Mucosa of rectum (tissue), 2 donors: Measurements from ENCODE around the gene TBC1D1.

Source experiments
- H3K27ac ChIP-seq, 2 donors: one replicate each; pipeline ENCODE4 v1.7.0; 2013; ENCODE audit warnings: inconsistent platforms in 2 of 2, low read depth in 2 of 2, low read length in 2 of 2
- H3K27me3 ChIP-seq, 2 donors: one replicate each; pipeline ENCODE4 v1.7.0; 2013; ENCODE audit warnings: low read length in 2 of 2; ENCODE audit not compliant: control insufficient read depth in 2 of 2, insufficient read depth in 2 of 2
- H3K36me3 ChIP-seq, 2 donors: one replicate each; pipeline ENCODE4 v1.7.0; 2013; ENCODE audit warnings: low read length in 2 of 2; ENCODE audit not compliant: control insufficient read depth in 2 of 2, insufficient read depth in 2 of 2
- H3K4me1 ChIP-seq, 2 donors: one replicate each; pipeline ENCODE4 v1.7.0; 2013; ENCODE audit warnings: low read length in 2 of 2, mild to moderate bottlenecking in 1 of 2; ENCODE audit not compliant: control insufficient read depth in 2 of 2, insufficient read depth in 2 of 2
- H3K4me3 ChIP-seq, 2 donors: one replicate each; pipeline ENCODE4 v1.7.0; 2013; ENCODE audit warnings: low read length in 2 of 2
- H3K9ac ChIP-seq, 2 donors: one replicate each; pipeline ENCODE4 v1.7.0; 2013; ENCODE audit warnings: low read length in 2 of 2, low read depth in 1 of 2, mild to moderate bottlenecking in 1 of 2
- H3K9me3 ChIP-seq, 2 donors: one replicate each; pipeline ENCODE4 v1.7.0; 2013; ENCODE audit warnings: low read length in 2 of 2; ENCODE audit not compliant: control insufficient read depth in 2 of 2
- donor health status: healthy.
- donor health status: Normal muscosa, but diverticular disease.

Gene TBC1D1

GRCh38 chr4:38071801-38072431, 181.0 kb downstream of the TBC1D1 start:
- Histone ChIP-seq H3K27ac (peak overlapping the region in 1 of 2 donors; percentile 10), H3K9ac (peak overlapping the region in 1 of 2 donors; percentile 20), H3K36me3 (peaks cover 6 to 8% of the 10 kb centered on the region in 2 donors), H3K4me1 (peaks cover 5 to 28% of the 10 kb centered on the region in 2 donors), H3K9me3 (no peaks in the 10 kb centered on the region), H3K27me3 (no peaks in the 10 kb centered on the region), H3K4me3 (no peak overlapping the region)

- no peaks in the 10 kb centered on the region for H3K9me3 ChIP-seq
- peaks cover 5 to 28% of the 10 kb centered on the region in 2 donors for H3K4me1 ChIP-seq
- H3K36me3 ChIP-seq: peaks cover 5 to 8% of the 10 kb centered on the region in 2 donors
- no peaks in the 10 kb centered on the region for H3K27me3 ChIP-seq
- H3K9ac ChIP-seq: no peak overlapping the region
- H3K27ac ChIP-seq: no peak overlapping the region
- no peak overlapping the region for H3K4me3 ChIP-seq
Observed at GRCh38 chr4:38072578-38072977, 181.7 kb downstream of the TBC1D1 start.

- peaks cover 14 to 40% of the 10 kb centered on the region in 2 donors for H3K4me1 ChIP-seq
- no peaks in the 10 kb centered on the region for H3K9me3 ChIP-seq
- no peak overlapping the region for H3K4me3 ChIP-seq
- no peak overlapping the region for H3K9ac ChIP-seq
- H3K27me3 ChIP-seq: no peaks in the 10 kb centered on the region
- H3K36me3 ChIP-seq: no peaks in the 10 kb centered on the region
- no peak overlapping the region for H3K27ac ChIP-seq
Observed at GRCh38 chr4:38073596-38074234, 182.8 kb downstream of the TBC1D1 start.

- Histone ChIP-seq H3K27me3 (no peaks in the 10 kb centered on the region), H3K36me3 (no peaks in the 10 kb centered on the region), H3K9me3 (no peaks in the 10 kb centered on the region), H3K4me3 (no peak overlapping the region), H3K27ac (peak overlapping the region; percentile 56 to 82), H3K4me1 (peaks cover 17 to 47% of the 10 kb centered on the region in 2 donors), H3K9ac (no peak overlapping the region)
Observed at GRCh38 chr4:38075370-38076152, 184.7 kb downstream of the TBC1D1 start.

GRCh38 chr4:38076153-38076669, 185.3 kb downstream of the TBC1D1 start:
- no peak overlapping the region for H3K4me3 ChIP-seq
- no peaks in the 10 kb centered on the region for H3K9me3 ChIP-seq
- H3K4me1 ChIP-seq: peaks cover 17 to 47% of the 10 kb centered on the region in 2 donors
- H3K27me3 ChIP-seq: no peaks in the 10 kb centered on the region
- H3K27ac ChIP-seq: peak overlapping the region; percentile 56 to 82
- no peak overlapping the region for H3K9ac ChIP-seq
- H3K36me3 ChIP-seq: no peaks in the 10 kb centered on the region

- Histone ChIP-seq H3K36me3 (no peaks in the 10 kb centered on the region), H3K27me3 (no peaks in the 10 kb centered on the region), H3K9ac (peak overlapping the region; percentile 47 to 58), H3K4me3 (peak overlapping the region in 1 of 2 donors; percentile 14), H3K27ac (peak overlapping the region; percentile 89 to 94), H3K9me3 (no peaks in the 10 kb centered on the region), H3K4me1 (peaks cover 17 to 51% of the 10 kb centered on the region in 2 donors)
Observed at GRCh38 chr4:38077791-38078489, 187.1 kb downstream of the TBC1D1 start.

- H3K36me3 ChIP-seq: no peaks in the 10 kb centered on the region
- H3K9me3 ChIP-seq: no peaks in the 10 kb centered on the region
- peak overlapping the region; percentile 89 to 94 for H3K27ac ChIP-seq
- H3K27me3 ChIP-seq: no peaks in the 10 kb centered on the region
- peak overlapping the region; percentile 47 to 58 for H3K9ac ChIP-seq
- peaks cover 17 to 52% of the 10 kb centered on the region in 2 donors for H3K4me1 ChIP-seq
- H3K4me3 ChIP-seq: peak overlapping the region; percentile 25 to 39
Observed at GRCh38 chr4:38078590-38079421, 187.9 kb downstream of the TBC1D1 start.

DNA sequence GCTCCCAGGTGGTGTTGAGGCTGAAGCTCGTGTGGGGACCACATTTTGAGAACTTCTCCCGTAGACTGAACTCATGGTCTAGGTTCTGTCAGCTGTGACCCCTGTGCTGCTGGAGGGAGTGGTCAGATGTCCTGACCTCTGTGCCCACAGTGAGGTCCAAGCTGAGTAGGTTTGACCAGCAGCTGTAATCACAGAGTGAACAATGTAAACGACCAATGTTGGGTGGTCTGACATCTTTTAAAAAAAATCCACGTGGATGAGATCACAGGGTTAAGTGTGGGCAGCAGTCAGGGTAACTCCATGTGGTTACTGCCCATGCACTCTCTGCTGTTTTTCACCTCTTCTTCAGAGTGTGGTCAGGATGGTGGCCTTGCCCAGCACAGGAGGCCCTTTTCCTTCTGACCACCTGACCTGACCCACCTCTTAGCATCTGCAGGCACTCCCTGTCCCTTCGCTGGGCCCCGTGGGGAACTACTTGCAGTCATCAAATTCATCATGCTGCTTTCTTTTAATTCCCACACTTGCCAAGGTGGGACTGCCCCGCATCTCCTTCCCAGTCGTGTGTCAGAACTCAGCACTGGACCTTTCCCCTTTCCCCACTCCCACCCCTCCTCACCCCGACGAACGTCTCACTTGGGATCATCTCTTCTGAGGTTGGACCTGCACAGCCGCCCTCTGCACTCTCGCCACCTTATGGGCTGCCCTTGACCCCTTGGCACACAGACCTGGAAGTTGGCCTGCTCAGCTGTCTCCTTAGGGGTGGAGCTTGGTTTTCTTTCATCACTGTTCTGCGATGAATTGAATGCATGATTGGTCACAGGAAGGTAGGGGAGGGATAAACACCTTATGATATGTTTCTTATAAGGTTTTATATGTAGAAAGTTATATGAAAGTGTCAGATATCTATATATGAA, 189.4 kb downstream of the TBC1D1 start:
- Histone ChIP-seq H3K9ac (no peak overlapping the region), H3K36me3 (no peaks in the 10 kb centered on the region), H3K4me1 (peaks cover 17 to 50% of the 10 kb centered on the region in 2 donors), H3K27me3 (no peaks in the 10 kb centered on the region), H3K27ac (peak overlapping the region; percentile 89 to 94), H3K4me3 (no peak overlapping the region), H3K9me3 (no peaks in the 10 kb centered on the region)
